ENCODE data around the gene PHETA1.
"Not testable (repeated sequence)": the region's sequence is repeated elsewhere in the genome, so short reads cannot be mapped to it uniquely, and the experiment has no call there.

Gene PHETA1

DNA sequence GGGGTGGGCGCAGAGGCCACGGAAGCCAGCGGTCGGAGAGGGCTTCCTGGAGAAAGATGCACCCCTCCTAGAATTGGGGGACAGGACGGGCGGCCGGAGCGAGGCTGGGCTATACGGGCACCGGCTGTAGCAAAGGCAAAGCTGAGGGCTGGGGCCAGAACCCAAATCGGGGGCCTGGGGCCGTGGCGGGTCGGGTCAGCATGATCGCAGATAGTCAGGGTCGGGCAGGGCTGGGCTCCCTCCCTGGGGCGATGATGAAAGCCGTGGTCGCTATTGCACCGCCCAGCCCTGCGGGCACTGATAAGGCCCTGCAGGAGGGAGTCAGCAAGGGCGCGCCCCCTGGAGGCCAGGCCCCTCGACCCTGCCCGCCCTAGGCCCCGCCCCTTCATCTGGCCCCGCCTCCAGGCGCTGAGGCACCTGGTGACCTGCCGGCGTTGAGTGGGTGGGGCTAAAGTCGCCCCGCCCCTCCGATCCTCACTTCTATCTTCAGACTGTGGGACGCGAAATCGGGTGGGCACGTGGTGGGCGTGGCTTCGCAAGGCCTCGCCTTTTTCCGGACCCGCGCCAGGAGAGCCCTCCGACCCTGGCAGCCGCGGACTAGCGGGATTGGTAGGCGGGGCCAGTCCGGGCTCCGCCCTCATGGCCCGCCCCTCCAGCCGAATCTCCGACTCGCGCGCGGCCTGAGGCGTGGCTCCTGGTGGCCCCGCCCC, 36.4 kb upstream of the PHETA1 start:
- peak overlapping the region; percentile 26 to 63 for H3K9ac ChIP-seq (ENCODE audit: low read depth in 1 of 2, low read length in 2 of 2)
- H3K4me1 ChIP-seq (ENCODE audit: control insufficient read depth in 1 of 2, insufficient read depth in 2 of 2, low read length in 2 of 2) = peaks cover 34 to 61% of the 10 kb centered on the region in 2 donors
- peak overlapping the region; percentile 54 for H3K27ac ChIP-seq (ENCODE audit: low read depth, low read length)
- H3K27me3 ChIP-seq (ENCODE audit: control insufficient read depth in 1 of 2, insufficient read depth in 2 of 2, low read length in 2 of 2) = no peaks in the 10 kb centered on the region
- peak overlapping the region; percentile 64 to 71 for H3K4me3 ChIP-seq (ENCODE audit: low read depth in 1 of 2, low read length in 2 of 2)
- H3K36me3 ChIP-seq (ENCODE audit: control insufficient read depth in 1 of 2, insufficient read depth in 2 of 2, low read length in 2 of 2) = no peaks in the 10 kb centered on the region
- no peaks in the 10 kb centered on the region for H3K9me3 ChIP-seq (ENCODE audit: control insufficient read depth in 1 of 2, low read length in 2 of 2)

- H3K4me3 ChIP-seq (ENCODE audit: low read depth in 1 of 2, low read length in 2 of 2) = peak overlapping the region; percentile 64 to 71
- peaks cover 28 to 53% of the 10 kb centered on the region in 2 donors for H3K4me1 ChIP-seq (ENCODE audit: control insufficient read depth in 1 of 2, insufficient read depth in 2 of 2, low read length in 2 of 2)
- H3K9ac ChIP-seq (ENCODE audit: low read depth in 1 of 2, low read length in 2 of 2) = peak overlapping the region; percentile 26 to 63
- no peaks in the 10 kb centered on the region for H3K27me3 ChIP-seq (ENCODE audit: control insufficient read depth in 1 of 2, insufficient read depth in 2 of 2, low read length in 2 of 2)
- no peaks in the 10 kb centered on the region for H3K9me3 ChIP-seq (ENCODE audit: control insufficient read depth in 1 of 2, low read length in 2 of 2)
- no peaks in the 10 kb centered on the region for H3K36me3 ChIP-seq (ENCODE audit: control insufficient read depth in 1 of 2, insufficient read depth in 2 of 2, low read length in 2 of 2)
- H3K27ac ChIP-seq (ENCODE audit: low read depth, low read length) = peak overlapping the region; percentile 2
Measured at GRCh38 chr12:111404362-111405148, 35.7 kb upstream of the PHETA1 start.

DNA sequence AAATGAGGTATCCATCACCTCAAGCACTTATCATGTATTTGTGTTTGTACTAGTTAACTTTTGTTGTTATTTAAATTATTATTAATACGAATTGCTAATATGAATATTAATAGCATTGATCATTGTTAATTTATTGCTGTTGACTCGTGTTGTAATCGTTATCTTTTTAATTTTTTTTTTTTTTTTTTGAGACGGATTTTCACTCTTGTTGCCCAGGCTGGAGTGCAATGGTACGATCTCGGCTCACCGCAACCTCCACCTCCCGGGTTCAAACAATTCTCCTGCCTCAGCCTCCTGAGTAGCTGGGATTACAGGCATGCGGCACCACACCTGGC, 33.6 kb upstream of the PHETA1 start:
- not testable (repeated sequence) for H3K9me3 ChIP-seq (ENCODE audit: control insufficient read depth in 1 of 2, low read length in 2 of 2); H3K9ac ChIP-seq (ENCODE audit: low read depth in 1 of 2, low read length in 2 of 2); H3K27ac ChIP-seq (ENCODE audit: low read depth, low read length); H3K4me3 ChIP-seq (ENCODE audit: low read depth in 1 of 2, low read length in 2 of 2); H3K36me3 ChIP-seq (ENCODE audit: control insufficient read depth in 1 of 2, insufficient read depth in 2 of 2, low read length in 2 of 2); H3K27me3 ChIP-seq (ENCODE audit: control insufficient read depth in 1 of 2, insufficient read depth in 2 of 2, low read length in 2 of 2)
- H3K4me1 ChIP-seq (ENCODE audit: control insufficient read depth in 1 of 2, insufficient read depth in 2 of 2, low read length in 2 of 2) = peaks cover 18 to 39% of the 10 kb centered on the region in 2 donors

GRCh38 chr12:111401167-111401605, 32.3 kb upstream of the PHETA1 start:
- no peak overlapping the region for H3K27ac ChIP-seq (ENCODE audit: low read depth, low read length)
- no peak overlapping the region for H3K9ac ChIP-seq (ENCODE audit: low read depth in 1 of 2, low read length in 2 of 2)
- no peaks in the 10 kb centered on the region for H3K36me3 ChIP-seq (ENCODE audit: control insufficient read depth in 1 of 2, insufficient read depth in 2 of 2, low read length in 2 of 2)
- H3K27me3 ChIP-seq (ENCODE audit: control insufficient read depth in 1 of 2, insufficient read depth in 2 of 2, low read length in 2 of 2) = no peaks in the 10 kb centered on the region
- peaks cover 19 to 26% of the 10 kb centered on the region in 2 donors for H3K4me1 ChIP-seq (ENCODE audit: control insufficient read depth in 1 of 2, insufficient read depth in 2 of 2, low read length in 2 of 2)
- H3K4me3 ChIP-seq (ENCODE audit: low read depth in 1 of 2, low read length in 2 of 2) = no peak overlapping the region
- no peaks in the 10 kb centered on the region for H3K9me3 ChIP-seq (ENCODE audit: control insufficient read depth in 1 of 2, low read length in 2 of 2)

- H3K27ac ChIP-seq (ENCODE audit: low read depth, low read length); H3K9me3 ChIP-seq (ENCODE audit: control insufficient read depth in 1 of 2, low read length in 2 of 2); H3K36me3 ChIP-seq (ENCODE audit: control insufficient read depth in 1 of 2, insufficient read depth in 2 of 2, low read length in 2 of 2); H3K9ac ChIP-seq (ENCODE audit: low read depth in 1 of 2, low read length in 2 of 2); H3K4me3 ChIP-seq (ENCODE audit: low read depth in 1 of 2, low read length in 2 of 2); H3K27me3 ChIP-seq (ENCODE audit: control insufficient read depth in 1 of 2, insufficient read depth in 2 of 2, low read length in 2 of 2): not testable (repeated sequence)
- peaks cover 19 to 22% of the 10 kb centered on the region in 2 donors for H3K4me1 ChIP-seq (ENCODE audit: control insufficient read depth in 1 of 2, insufficient read depth in 2 of 2, low read length in 2 of 2)
Measured at GRCh38 chr12:111399741-111400404, 31.0 kb upstream of the PHETA1 start.

DNA sequence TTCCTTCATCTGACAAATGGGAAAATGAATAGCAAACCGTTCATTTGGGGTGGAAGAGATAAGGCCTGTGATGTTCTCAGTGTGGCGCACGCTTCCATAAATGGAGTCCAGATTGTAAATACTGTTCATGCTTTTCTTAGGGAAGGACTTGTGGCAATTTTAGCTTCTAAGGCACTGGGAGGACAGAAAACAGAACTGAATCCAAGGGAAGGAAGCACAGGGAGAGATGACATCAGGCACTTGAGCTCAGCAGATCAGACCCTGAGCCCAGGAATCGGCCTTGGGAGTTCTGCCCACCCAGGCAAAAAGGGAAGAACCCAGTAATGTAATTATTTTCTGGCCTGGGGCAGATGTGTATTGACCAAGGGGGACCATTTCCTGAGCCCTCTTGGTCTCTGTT, 29.6 kb upstream of the PHETA1 start:
- H3K4me1 ChIP-seq (ENCODE audit: control insufficient read depth in 1 of 2, insufficient read depth in 2 of 2, low read length in 2 of 2) = peaks cover 8% of the 10 kb centered on the region in 2 donors
- H3K27ac ChIP-seq (ENCODE audit: low read depth, low read length) = no peak overlapping the region
- no peak overlapping the region for H3K4me3 ChIP-seq (ENCODE audit: low read depth in 1 of 2, low read length in 2 of 2)
- no peaks in the 10 kb centered on the region for H3K9me3 ChIP-seq (ENCODE audit: control insufficient read depth in 1 of 2, low read length in 2 of 2)
- no peak overlapping the region for H3K9ac ChIP-seq (ENCODE audit: low read depth in 1 of 2, low read length in 2 of 2)
- no peaks in the 10 kb centered on the region for H3K27me3 ChIP-seq (ENCODE audit: control insufficient read depth in 1 of 2, insufficient read depth in 2 of 2, low read length in 2 of 2)
- no peaks in the 10 kb centered on the region for H3K36me3 ChIP-seq (ENCODE audit: control insufficient read depth in 1 of 2, insufficient read depth in 2 of 2, low read length in 2 of 2)

DNA sequence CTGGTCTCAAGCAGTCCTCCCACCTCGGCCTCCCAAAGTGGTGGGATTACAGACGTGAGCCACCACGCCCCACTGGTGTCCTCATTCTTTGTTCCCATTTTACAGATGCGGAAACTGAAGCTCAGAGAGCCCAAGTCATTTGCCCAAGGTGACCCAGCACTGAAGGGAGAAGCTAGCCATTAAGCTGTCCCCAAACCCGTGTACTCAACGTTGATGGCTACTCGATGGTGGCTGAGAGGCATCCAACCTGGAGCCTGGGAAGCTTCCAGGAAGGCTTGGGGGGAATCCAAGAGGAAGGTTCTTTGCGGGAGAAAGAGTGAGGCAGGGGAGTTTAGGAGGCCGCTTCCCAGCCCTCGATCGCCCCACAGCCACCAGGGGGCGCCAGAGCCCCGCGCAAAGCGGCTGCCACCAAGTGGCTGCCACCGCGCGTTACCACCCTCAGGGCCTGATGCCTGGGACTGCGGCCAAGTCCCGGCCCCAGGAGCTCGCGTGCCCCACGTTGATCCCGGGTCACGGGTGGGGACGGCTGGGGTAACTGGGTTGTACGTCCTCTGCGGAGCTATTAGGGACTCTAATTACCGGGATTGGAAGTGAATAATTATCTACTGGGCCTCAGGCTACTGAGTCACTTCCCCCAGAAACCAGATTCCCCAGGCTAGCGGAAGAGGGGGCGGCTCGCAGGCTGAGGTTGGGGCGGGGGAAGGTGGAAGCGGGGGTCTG, 28.0 kb upstream of the PHETA1 start:
- H3K9ac ChIP-seq (ENCODE audit: low read depth in 1 of 2, low read length in 2 of 2) = peak overlapping the region in 1 of 2 donors; percentile 51

GRCh38 chr12:111396271-111396670, 27.4 kb upstream of the PHETA1 start:
- not testable (repeated sequence) for H3K27me3 ChIP-seq (ENCODE audit: control insufficient read depth in 1 of 2, insufficient read depth in 2 of 2, low read length in 2 of 2); H3K4me1 ChIP-seq (ENCODE audit: control insufficient read depth in 1 of 2, insufficient read depth in 2 of 2, low read length in 2 of 2); H3K9me3 ChIP-seq (ENCODE audit: control insufficient read depth in 1 of 2, low read length in 2 of 2); H3K9ac ChIP-seq (ENCODE audit: low read depth in 1 of 2, low read length in 2 of 2); H3K36me3 ChIP-seq (ENCODE audit: control insufficient read depth in 1 of 2, insufficient read depth in 2 of 2, low read length in 2 of 2); H3K27ac ChIP-seq (ENCODE audit: low read depth, low read length); H3K4me3 ChIP-seq (ENCODE audit: low read depth in 1 of 2, low read length in 2 of 2)

More for the DNA sequence above, 28.0 kb upstream of the PHETA1 start:
- peak overlapping the region; percentile 36 for H3K27ac ChIP-seq (ENCODE audit: low read depth, low read length)
- peaks cover 0 to 5% of the 10 kb centered on the region in 2 donors for H3K4me1 ChIP-seq (ENCODE audit: control insufficient read depth in 1 of 2, insufficient read depth in 2 of 2, low read length in 2 of 2)
- peak overlapping the region in 1 of 2 donors; percentile 54 for H3K4me3 ChIP-seq (ENCODE audit: low read depth in 1 of 2, low read length in 2 of 2)
- no peaks in the 10 kb centered on the region for H3K9me3 ChIP-seq (ENCODE audit: control insufficient read depth in 1 of 2, low read length in 2 of 2)
- H3K36me3 ChIP-seq (ENCODE audit: control insufficient read depth in 1 of 2, insufficient read depth in 2 of 2, low read length in 2 of 2) = no peaks in the 10 kb centered on the region
- H3K27me3 ChIP-seq (ENCODE audit: control insufficient read depth in 1 of 2, insufficient read depth in 2 of 2, low read length in 2 of 2) = no peaks in the 10 kb centered on the region

DNA sequence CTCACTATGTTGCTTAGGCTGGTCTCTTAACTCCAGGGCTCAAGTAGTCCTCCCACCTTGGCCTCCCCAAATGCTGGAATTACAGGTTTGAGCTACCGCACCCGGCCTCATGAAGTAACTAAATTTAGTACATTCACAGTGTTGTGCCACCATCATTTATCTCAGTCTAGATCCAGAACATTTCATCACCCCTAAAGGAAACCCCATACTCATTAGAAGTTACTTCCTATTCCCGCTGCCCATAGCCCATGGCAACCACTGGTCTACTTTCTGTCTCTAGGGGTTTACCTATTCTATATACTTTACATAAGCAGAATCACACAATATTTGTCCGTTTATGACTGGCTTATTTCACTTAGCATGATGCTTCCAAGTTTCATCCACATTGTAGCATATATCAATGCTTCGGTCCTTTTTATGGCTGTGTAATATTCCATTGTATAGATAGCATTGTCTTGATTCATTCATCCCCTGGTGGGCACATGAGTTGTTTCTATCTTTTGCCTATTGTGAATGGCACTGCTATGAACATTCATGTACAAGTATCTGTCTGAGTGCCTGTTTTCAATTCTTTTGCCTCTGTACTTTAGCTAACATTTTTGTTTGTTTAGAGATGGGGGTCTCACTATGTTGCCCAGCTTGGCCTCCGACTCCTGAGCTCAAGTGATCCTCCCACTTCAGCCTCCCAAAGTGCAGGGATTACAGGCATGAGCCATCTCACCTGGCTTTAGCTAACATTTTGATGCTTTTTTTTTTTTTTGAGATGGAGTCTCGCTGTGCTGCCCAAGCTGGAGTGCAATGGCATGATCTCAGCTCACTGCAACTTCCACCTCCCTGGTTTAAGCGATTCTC, 26.7 kb upstream of the PHETA1 start:
- no peak overlapping the region for H3K9ac ChIP-seq (ENCODE audit: low read depth in 1 of 2, low read length in 2 of 2)
- no peak overlapping the region for H3K27ac ChIP-seq (ENCODE audit: low read depth, low read length)
- no peaks in the 10 kb centered on the region for H3K36me3 ChIP-seq (ENCODE audit: control insufficient read depth in 1 of 2, insufficient read depth in 2 of 2, low read length in 2 of 2)
- peaks cover 0 to 5% of the 10 kb centered on the region in 2 donors for H3K4me1 ChIP-seq (ENCODE audit: control insufficient read depth in 1 of 2, insufficient read depth in 2 of 2, low read length in 2 of 2)
- no peak overlapping the region for H3K4me3 ChIP-seq (ENCODE audit: low read depth in 1 of 2, low read length in 2 of 2)
- H3K9me3 ChIP-seq (ENCODE audit: control insufficient read depth in 1 of 2, low read length in 2 of 2) = no peaks in the 10 kb centered on the region
- H3K27me3 ChIP-seq (ENCODE audit: control insufficient read depth in 1 of 2, insufficient read depth in 2 of 2, low read length in 2 of 2) = no peaks in the 10 kb centered on the region

Data from duodenal mucosa (tissue), 2 donors.